Fibroblast of skin of right biceps (primary cell): ENCODE results near the gene MAP3K1.
"Not testable (repeated sequence)": the region's sequence is repeated elsewhere in the genome, so short reads cannot be mapped to it uniquely, and the experiment has no call there.

ENCODE experiments used
- DNase-seq: peaks from one replicate; pipeline ENCODE4 v3.0.0-alpha.2; 2013

The MAP3K1 gene

GRCh38 chr5:56814963-56815657 lies at the start of gene MAP3K1:
TSS of gene MAP3K1 (plus strand) at chr5:56815549. CDS start at chr5:56815574, 25 bp downstream.
- DNase-seq, result peak; percentile 72

GRCh38 chr5:56766926-56767325 lies 48.4 kb upstream of the MAP3K1 start:
- DNase-seq, result no peak

DNA sequence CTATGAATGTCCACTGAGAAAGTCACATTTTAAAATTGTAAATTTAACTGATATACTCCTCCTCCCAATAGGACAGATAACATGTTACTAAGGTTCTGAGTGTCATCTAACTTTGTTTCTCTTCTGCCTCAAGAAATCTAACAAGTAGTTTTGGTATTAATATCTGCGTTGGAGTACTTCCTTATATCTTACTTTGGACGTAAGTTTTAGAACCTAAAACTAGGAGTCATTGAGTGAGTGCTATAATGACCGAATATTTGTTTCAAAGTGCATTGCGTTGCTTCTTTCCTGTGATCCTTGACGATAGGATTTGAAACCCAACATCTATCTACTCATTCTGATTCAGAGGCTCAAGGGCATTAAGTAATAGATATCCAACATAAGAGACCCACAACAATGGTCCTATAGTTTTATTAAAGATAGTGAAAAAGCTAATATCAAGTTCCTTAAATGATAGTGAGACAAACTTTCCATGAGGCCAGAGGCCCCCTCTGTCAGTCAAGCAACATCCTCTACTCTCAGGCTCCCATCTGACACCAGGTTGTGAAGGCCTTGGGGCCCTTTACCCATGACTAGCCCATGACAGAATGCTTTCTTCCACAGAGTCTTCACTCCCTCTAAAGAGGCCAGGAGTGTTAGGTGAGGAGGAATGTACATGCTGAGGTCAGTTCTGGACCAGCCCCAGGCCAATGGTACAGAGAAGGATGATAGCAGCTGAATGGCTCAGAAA lies 45.3 kb upstream of the MAP3K1 start:
- no peak for DNase-seq

DNA sequence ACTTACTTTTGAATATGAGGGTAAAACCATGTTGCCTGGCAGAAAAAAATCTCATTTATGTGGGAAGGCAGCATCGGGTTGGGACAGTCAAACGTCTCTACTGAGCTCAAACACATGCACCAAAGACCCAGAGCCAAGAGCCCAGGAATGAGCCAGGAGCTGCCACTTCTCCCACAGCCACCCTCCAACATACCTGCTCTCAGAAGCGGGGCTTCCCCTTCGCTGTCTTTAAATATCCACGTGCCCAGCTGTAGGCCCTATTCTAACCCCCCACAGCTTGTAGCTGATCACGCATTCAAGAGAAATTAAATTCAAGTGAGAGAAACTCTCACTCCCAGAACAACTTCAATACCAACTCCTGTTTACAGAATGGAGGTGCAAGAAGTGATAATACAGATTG lies 42.6 kb upstream of the MAP3K1 start:
- no peak for DNase-seq

- DNase-seq, result no peak
Measured at GRCh38 chr5:56774957-56775356, 40.4 kb upstream of the MAP3K1 start.

DNA sequence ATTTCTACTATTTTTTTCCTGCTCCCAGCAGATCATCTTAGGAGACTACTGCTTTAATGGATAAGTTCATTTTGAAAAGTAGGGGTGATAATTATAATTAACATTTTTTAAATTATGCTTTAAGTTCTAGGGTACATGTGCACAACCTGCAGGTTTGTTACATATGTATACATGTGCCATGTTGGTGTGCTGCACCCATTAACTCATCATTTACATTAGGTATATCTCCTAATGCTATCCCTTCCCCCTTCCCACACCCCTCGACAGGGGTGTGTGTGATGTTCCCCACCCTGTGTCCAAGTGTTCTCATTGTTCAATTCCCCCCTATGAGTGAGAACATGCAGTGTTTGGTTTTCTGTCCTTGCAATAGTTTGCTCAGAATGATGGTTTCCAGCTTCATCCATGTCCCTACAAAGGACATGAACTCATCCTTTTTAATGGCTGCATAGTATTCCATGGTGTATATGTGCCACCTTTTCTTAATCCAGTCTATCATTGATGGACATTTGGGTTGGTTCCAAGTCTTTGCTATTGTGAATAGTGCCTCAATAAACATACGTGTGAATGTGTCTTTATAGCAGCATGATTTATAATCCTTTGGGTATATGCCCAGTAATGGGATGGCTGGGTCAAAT lies 39.0 kb upstream of the MAP3K1 start:
- not testable (repeated sequence) for DNase-seq

GRCh38 chr5:56783261-56783660 lies 32.1 kb upstream of the MAP3K1 start:
- DNase-seq, result no peak

GRCh38 chr5:56786346-56786745 lies 29.0 kb upstream of the MAP3K1 start:
- DNase-seq, result no peak

DNA sequence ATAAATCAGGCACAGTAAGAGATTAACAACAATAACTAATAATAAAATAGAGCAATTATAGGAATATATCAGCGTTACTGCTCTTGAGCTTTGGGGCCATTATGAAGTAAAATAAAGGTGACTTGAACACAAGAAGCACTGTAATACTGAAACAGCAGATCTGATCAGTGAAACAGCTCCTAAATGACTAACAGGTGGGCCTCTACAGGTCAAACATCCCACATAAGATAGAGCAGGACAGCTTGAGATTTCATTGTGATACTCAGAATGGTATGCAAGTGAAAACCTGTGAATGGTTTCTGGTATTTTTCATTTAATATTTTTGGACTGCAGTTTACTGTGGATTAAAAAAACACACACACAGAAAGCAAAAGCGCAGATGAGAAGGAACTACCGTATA lies 24.0 kb upstream of the MAP3K1 start:
- DNase-seq, result no peak

GRCh38 chr5:56798521-56798920 lies 16.8 kb upstream of the MAP3K1 start:
- no peak for DNase-seq

DNA sequence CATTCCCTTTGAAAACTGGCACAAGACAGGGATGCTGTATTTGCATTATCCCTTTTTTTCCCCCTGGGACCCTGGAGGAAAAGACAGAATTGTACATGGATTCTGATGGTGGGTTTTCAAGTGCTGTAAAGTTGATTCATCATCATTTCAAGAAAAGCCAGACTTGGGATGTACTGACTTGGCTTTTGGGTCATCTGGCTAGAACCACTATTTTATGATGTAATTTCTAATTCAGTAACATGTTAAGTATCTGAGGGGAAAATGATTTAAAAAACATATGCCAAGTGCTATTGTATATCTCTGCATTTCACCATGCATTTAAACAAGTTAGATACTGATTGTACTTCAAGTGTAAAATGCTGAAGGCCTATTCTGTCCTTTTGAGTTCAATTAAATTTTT lies 15.2 kb upstream of the MAP3K1 start:
- no peak for DNase-seq

- DNase-seq, result no peak
Measured at GRCh38 chr5:56801256-56801655, 14.1 kb upstream of the MAP3K1 start.

DNA sequence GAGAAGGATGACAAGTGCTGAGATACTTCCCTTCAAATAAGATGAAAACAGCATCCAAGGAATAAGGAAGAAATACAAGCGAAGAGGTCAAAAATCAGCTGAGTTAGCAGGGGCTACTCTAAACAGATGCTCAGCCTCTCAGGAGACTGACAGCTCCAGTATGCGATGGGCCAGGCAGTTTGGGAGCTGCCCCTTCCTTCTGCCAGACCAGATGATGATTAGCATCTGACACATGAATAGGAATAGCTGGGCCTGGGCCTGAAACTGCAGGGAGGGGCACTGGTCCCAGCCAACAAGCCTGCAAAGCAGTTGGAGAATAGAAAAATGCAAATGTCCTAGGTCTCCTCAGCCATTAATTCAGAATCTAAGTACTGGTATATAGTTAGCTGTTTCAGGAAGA lies 13.1 kb upstream of the MAP3K1 start:
- DNase-seq, result no peak

- no peak for DNase-seq
Measured at GRCh38 chr5:56803025-56803424, 12.3 kb upstream of the MAP3K1 start.

DNA sequence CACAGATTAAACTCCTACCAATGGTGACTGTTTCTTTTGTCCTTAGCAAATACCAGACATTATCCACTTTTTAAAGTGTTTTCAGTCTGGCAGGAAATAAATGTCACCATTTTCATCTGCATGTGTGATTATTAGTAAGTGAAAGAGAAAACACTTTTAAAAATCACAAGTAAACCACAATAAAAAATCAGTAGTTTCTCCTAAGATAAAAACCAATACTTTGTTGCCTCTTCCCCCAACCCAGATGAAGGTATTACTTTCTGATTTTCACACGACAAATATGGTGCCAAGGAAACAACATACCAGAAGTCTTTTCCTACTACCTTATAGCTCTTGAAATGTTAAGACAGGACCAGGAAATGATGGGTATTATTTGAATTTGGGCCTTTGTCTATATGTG lies 11.5 kb upstream of the MAP3K1 start:
- no peak for DNase-seq

DNA sequence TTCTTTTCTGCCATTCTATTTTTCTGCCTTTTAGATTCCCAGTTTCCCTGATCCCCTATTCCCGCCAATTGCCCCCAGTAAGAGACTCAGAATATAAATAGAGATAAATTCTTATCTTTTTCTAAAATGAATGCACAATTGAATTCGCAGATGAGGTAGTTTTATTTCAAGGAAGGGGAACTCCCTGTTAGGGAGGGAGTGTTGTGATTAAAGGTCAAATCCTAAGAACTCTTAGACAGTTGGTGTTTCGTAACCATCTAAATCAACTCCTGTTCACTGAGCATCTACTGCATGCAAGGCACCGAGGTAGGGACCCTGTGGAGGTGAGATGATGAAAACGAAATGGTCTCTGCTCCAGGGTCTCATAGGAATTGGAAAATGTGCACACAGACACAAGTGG lies 7.7 kb upstream of the MAP3K1 start:
- no peak for DNase-seq

GRCh38 chr5:56808211-56808610 lies 7.1 kb upstream of the MAP3K1 start:
- no peak for DNase-seq

DNA sequence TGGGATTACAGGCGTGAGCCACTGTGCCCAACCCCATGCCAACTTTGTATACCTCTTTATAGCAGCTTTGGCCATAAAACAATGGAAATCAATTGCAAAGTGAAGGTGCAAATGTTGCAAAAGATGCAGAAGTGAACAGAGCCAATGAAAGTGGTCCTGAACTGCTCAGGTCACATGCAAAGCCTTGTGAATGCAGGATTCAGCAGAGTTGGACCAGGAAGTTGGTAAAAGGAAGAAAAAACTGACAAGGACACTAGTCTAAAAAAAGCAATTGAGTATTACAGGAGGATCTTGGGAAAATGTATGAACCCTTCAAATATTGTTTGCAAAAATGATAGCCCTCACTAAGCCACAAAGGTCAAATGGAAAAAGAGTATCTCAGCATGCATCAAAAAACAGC lies 4.5 kb upstream of the MAP3K1 start:
- DNase-seq, result no peak

GRCh38 chr5:56812110-56812509 lies 3.2 kb upstream of the MAP3K1 start:
- DNase-seq, result peak; percentile 7

DNA sequence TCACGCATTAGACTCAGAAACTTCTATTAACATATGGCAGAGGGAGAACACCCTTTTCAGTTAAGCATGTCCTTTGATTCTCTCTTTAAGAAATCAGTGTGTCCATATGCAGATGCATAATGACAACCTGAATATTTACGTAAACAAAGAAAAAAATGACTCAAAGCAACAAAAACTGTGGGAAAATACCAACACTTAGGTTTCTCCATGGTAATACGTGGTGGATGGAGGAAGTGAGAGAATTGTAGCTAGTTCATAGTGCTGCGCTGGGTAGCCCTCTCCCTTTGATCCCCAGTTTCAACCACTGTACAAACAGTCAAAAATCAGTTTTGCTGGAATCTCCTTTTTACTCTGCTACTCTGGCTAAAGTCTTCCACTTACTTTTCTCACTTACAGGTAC lies 2.0 kb upstream of the MAP3K1 start:
- DNase-seq, result no peak

DNA sequence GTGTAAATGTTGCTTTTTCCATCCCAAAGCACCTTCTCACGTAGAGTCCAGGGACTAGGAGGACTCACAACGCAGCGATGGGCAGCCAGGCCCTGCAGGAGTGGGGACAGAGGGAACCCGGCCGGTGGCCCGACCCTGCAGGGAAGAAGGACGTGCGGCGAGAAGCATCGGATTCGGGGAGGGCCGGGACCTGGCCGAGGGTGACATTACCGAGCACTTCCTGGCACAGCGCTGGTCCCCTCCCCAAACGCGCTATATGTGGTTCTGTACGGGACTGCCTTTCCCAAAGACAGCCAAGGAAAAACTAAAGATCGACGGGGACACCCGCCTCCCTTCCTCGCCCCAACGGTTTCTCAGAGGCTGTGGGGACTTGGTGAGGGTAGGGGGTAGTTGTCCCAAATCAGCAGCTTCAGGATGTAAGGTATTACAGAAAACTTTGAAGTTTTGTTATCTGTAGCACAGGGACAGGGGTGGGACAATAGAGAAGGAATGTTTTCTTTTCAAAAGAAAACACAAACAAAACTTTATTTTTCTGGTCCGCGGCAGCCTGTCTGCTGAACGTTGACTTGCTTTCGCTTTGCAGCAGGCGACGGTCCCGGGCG lies 887 bp upstream of the MAP3K1 start:
- peak; percentile 6 for DNase-seq

- DNase-seq, result peak; percentile 17
Measured at GRCh38 chr5:56815658-56816545, 553 bp downstream of the MAP3K1 start.
